ENCODE measurements around the gene SLBP. TPM values are rescaled to one million over a fixed set of nuclear protein-coding genes. Genes with fewer than 3 reads are reported as not detected.

SLBP gene
- total RNA-seq, 1 donor from 2014 or later: 114 TPM

GRCh38 chr4:1654216-1654955 lies 57.7 kb downstream of the SLBP start:
- TF ChIP-seq CTCF (conservative IDR thresholded peaks at IDR 0.05; ENCODE audit: low read depth, low read length): no peak
- DNase-seq (ENCODE audit: low read depth): no peak
- no peak overlapping the region for H3K4me3 ChIP-seq (ENCODE audit: low read depth, low read length)

GRCh38 chr4:1653776-1654175 lies 58.3 kb downstream of the SLBP start:
- no peak for TF ChIP-seq CTCF (conservative IDR thresholded peaks at IDR 0.05; ENCODE audit: low read depth, low read length)
- no peak for DNase-seq (ENCODE audit: low read depth)
- H3K4me3 ChIP-seq (ENCODE audit: low read depth, low read length): no peak overlapping the region

DNA sequence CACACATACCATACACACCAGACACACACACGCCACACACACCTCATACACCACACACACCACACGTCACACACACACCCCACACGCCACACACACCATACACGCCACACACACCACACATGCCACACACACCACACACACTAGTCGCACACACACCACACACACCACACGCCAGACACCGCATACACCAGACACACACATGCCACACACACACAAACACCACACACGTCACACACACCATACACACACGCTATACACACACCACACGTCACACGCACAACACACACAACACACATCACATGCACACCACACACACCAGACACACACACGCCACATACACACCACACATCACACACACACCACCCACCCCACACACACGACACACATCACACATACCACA lies 60.0 kb downstream of the SLBP start:
- no peak for DNase-seq (ENCODE audit: low read depth)
- TF ChIP-seq CTCF (conservative IDR thresholded peaks at IDR 0.05; ENCODE audit: low read depth, low read length): no peak
- H3K4me3 ChIP-seq (ENCODE audit: low read depth, low read length): no peak overlapping the region

- DNase-seq (ENCODE audit: low read depth): no peak
- no peak overlapping the region for H3K4me3 ChIP-seq (ENCODE audit: low read depth, low read length)
- TF ChIP-seq CTCF (conservative IDR thresholded peaks at IDR 0.05; ENCODE audit: low read depth, low read length): no peak
Observed at GRCh38 chr4:1651609-1652008, 60.5 kb downstream of the SLBP start.

DNA sequence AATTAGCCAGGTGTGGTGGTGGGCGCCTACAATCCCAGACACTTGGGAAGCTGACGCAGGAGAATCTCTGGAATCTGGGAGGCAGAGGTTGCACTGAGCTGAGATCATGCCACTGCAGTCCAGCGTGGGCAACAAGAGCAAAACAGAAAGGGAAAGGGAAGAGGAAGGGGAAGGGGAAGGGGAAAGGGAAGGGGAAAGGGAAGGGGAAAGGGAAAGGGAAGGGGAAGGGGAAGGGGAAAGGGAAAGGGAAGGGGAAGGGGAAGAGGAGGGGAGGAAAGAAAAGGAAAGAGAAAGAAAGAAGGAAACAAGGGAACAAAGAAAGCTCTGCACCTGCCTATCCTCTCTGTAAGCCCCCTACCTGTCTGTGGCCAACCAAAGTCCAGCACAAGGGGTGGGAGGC lies 63.2 kb downstream of the SLBP start:
- no peak for TF ChIP-seq CTCF (conservative IDR thresholded peaks at IDR 0.05; ENCODE audit: low read depth, low read length)
- no peak overlapping the region for H3K4me3 ChIP-seq (ENCODE audit: low read depth, low read length)
- no peak for DNase-seq (ENCODE audit: low read depth)

DNA sequence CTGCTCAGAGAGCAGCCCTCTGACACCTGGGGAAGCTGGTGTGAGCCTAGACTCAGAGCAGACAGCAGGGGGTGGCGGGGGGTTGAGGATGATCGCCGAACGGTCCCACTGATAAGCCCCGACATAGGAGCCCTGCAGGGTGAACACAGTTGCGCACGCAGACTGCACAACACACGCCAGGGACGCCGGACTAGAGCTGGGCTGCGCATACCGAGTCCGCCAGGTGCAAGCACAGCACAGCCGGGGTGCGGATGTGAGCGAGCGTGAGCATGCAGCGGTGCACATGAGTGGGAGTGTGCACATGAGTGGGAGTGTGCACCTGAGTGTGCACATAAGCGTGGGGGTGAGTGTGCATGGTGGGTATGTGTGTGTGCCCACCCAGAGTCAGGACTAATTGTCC lies 64.7 kb downstream of the SLBP start:
- DNase-seq (ENCODE audit: low read depth): no peak
- TF ChIP-seq CTCF (conservative IDR thresholded peaks at IDR 0.05; ENCODE audit: low read depth, low read length): no peak
- H3K4me3 ChIP-seq (ENCODE audit: low read depth, low read length): no peak overlapping the region

DNA sequence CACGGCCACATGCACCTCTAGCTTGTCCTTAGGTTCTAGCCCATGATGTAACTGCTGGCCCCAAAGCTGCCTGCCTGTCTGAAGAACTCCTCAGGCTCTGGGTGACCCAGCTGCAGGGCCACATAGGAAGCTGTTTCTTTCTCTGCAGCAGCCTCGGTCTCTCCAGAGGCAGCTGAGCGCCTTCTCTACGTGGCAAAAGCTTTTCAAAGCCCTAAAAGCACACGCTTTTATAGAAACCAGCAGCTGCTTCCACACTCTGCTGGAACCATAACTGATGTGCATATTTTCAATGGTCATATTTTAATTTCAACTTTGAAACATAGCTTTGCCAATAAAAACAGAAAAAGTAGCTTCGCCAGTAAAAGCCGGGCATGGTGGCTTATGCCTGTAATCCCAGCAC lies 65.4 kb downstream of the SLBP start:
- no peak overlapping the region for H3K4me3 ChIP-seq (ENCODE audit: low read depth, low read length)
- DNase-seq (ENCODE audit: low read depth): no peak
- TF ChIP-seq CTCF (conservative IDR thresholded peaks at IDR 0.05; ENCODE audit: low read depth, low read length): no peak

Data from epithelial cell of proximal tubule (primary cell).